Activated naive CD4-positive, alpha-beta T cell treated with anti-CD3 and anti-CD28 coated beads for 36 hours (primary cell): ENCODE measurements around the gene SLC27A4. TPM values are rescaled to one million over a fixed set of nuclear protein-coding genes. Genes with fewer than 3 reads are reported as not detected.

Source experiments
- CTCF ChIA-PET: fragments of 350-600 bp; sonication (Branson Sonifier 250); formaldehyde crosslinking; loops from one replicate; lab custom pipeline; 2021; ENCODE audit warnings: antibody characterized with exemption; lab: Charles Lee
- DNase-seq: peaks from one replicate; pipeline ENCODE4 v3.0.0-alpha.2; 2020
- H3K27ac Mint-ChIP-seq: one replicate; pipeline ENCODE4 v1.8.0; 2021; ENCODE audit warnings: mild to moderate bottlenecking, mixed read lengths
- H3K27me3 Mint-ChIP-seq: one replicate; pipeline ENCODE4 v1.8.0; 2021; ENCODE audit warnings: low read depth, mixed read lengths
- H3K36me3 Mint-ChIP-seq: one replicate; pipeline ENCODE4 v1.8.0; 2021; ENCODE audit warnings: low read depth, mixed read lengths
- H3K4me1 Mint-ChIP-seq: one replicate; pipeline ENCODE4 v1.8.0; 2021; ENCODE audit warnings: low read depth, mixed read lengths
- H3K4me3 Mint-ChIP-seq: one replicate; pipeline ENCODE4 v1.8.0; 2021; ENCODE audit warnings: mild to moderate bottlenecking, moderate library complexity, mixed read lengths
- H3K9me3 Mint-ChIP-seq: one replicate; pipeline ENCODE4 v1.8.0; 2021; ENCODE audit warnings: mixed read lengths
- intact Hi-C: fragments of 100-400 bp; cut with micrococcal nuclease; formaldehyde crosslinking; loops from one replicate; pipeline ENCODE4 v1.15.1; 2023
- total RNA-seq, 2 experiments: library from RNA; stranded (reverse); gene quantifications; one replicate each; pipeline ENCODE4 v1.2.3, GENCODE V29; 2021

Gene SLC27A4
- total RNA-seq, 2 experiments from 2014 or later = 5.7 to 6.8 TPM

- Mint-ChIP-seq H3K9me3 (no peaks in the 10 kb centered on the region), H3K4me3 (no peak overlapping the region), H3K4me1 (no peaks in the 10 kb centered on the region), H3K27ac (no peak overlapping the region), H3K27me3 (no peaks in the 10 kb centered on the region), H3K36me3 (peaks cover 13% of the 10 kb centered on the region)
- CTCF ChIA-PET = interaction anchor here (0.6 to 1.2 kb wide), 4 partner anchors 24 to 316 kb away, joined by 3 to 4 read pairs (median 4); no protein-coding TSS in a partner anchor
- DNase-seq = no peak
- intact Hi-C loops = no loop called here
These were observed 45.5 kb downstream of the SLC27A4 start for GRCh38 chr9:128385496-128386460.

DNA sequence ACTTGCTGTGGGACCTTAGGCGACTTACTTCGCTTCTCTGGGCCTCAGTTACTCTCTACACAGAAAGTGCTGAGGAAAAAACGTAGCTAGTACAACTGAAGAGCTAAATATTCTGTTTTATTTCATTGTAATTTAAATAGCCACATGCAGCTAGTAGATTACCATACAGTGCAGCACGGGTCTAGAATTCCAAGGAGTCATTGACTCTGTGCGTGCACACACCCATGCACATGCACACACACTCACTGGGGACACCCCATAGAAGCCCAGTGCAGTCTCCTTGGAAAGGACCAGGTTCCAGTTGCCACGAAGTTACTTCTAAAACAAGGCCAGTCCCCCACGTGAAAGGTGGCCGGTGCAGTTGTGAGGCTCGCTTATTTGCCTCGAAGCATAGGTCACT, 47.8 kb downstream of the SLC27A4 start:
- H3K27me3 Mint-ChIP-seq = no peaks in the 10 kb centered on the region
- no peaks in the 10 kb centered on the region for H3K4me1 Mint-ChIP-seq
- no peak overlapping the region for H3K27ac Mint-ChIP-seq
- no peak overlapping the region for H3K4me3 Mint-ChIP-seq
- CTCF ChIA-PET = no interaction called here
- DNase-seq = no peak
- no peaks in the 10 kb centered on the region for H3K9me3 Mint-ChIP-seq
- intact Hi-C loops = no loop called here
- H3K36me3 Mint-ChIP-seq = peaks cover 22% of the 10 kb centered on the region

- Mint-ChIP-seq H3K27me3 (no peaks in the 10 kb centered on the region), H3K4me3 (no peak overlapping the region), H3K9me3 (no peaks in the 10 kb centered on the region), H3K4me1 (no peaks in the 10 kb centered on the region), H3K27ac (no peak overlapping the region), H3K36me3 (peaks cover 20% of the 10 kb centered on the region)
- intact Hi-C loops = no loop called here
- CTCF ChIA-PET = no interaction called here
- no peak for DNase-seq
These were observed 49.2 kb downstream of the SLC27A4 start for GRCh38 chr9:128389395-128390149.

DNA sequence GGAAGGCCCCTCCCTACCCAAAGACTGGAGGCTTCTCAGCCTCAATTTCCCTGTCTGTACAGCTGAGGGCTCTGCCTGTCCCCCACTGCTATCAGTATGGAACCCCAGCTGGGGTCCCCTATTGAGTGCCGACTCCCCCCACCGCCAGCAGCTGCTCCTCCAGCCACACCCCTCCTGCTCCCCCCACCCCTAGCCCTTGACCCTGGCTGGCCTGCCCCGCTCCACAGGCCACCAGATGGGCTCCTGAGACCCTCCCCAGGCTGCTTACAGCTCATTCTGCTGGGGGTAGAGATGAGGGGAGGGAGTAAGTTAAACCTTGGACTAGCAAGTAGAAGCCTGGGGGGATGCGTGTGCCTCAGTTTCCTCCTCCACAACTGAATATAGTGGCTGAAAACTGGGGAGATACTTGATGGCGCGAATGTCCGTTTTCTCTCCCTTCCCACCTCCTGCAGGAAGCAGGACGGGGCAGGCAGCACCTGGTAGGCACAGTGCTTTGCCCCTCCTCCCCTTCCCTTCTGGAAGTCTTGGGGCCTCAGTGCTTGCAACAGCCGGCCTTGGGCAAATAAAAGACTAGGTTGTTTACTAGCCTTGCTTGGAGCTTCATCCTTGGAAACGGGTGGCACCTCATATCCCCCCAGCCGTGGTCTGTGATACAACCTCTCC, 50.0 kb downstream of the SLC27A4 start:
- no peak for DNase-seq
- CTCF ChIA-PET = no interaction called here
- Mint-ChIP-seq H3K4me3 (no peak overlapping the region), H3K27me3 (no peaks in the 10 kb centered on the region), H3K36me3 (peaks cover 20% of the 10 kb centered on the region), H3K9me3 (no peaks in the 10 kb centered on the region), H3K4me1 (no peaks in the 10 kb centered on the region), H3K27ac (no peak overlapping the region)
- intact Hi-C loops = no loop called here

- CTCF ChIA-PET = interaction anchor here (0.8 kb wide), 1 partner anchor 11 kb away, joined by 3 read pairs; no protein-coding TSS in a partner anchor
- intact Hi-C loops = no loop called here
These were observed 50.7 kb downstream of the SLC27A4 start for GRCh38 chr9:128390813-128391711.

DNA sequence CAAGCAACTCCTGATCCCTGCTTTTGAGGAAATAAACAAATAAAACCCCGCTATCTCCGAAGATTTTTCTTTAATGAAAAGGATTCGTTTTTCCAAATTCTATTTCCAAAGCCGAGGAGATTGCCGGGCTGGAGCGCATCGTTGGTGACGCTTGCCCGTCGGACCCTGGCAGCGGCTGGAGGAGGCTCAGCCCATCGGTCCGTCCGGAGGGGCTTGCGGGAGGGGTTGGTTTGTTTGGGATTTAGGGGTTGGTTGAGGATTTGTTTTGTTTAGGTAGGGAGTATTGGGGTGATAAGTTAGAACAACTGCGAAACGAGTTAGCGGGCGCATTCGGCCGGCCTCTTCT, 51.6 kb downstream of the SLC27A4 start:
- H3K27ac Mint-ChIP-seq = no peak overlapping the region

More at GRCh38 chr9:128390813-128391711, 50.7 kb downstream of the SLC27A4 start:
- Mint-ChIP-seq H3K4me1 (no peaks in the 10 kb centered on the region), H3K27ac (no peak overlapping the region), H3K27me3 (no peaks in the 10 kb centered on the region), H3K36me3 (peaks cover 18% of the 10 kb centered on the region), H3K4me3 (no peak overlapping the region), H3K9me3 (no peaks in the 10 kb centered on the region)
- DNase-seq = no peak

DNA sequence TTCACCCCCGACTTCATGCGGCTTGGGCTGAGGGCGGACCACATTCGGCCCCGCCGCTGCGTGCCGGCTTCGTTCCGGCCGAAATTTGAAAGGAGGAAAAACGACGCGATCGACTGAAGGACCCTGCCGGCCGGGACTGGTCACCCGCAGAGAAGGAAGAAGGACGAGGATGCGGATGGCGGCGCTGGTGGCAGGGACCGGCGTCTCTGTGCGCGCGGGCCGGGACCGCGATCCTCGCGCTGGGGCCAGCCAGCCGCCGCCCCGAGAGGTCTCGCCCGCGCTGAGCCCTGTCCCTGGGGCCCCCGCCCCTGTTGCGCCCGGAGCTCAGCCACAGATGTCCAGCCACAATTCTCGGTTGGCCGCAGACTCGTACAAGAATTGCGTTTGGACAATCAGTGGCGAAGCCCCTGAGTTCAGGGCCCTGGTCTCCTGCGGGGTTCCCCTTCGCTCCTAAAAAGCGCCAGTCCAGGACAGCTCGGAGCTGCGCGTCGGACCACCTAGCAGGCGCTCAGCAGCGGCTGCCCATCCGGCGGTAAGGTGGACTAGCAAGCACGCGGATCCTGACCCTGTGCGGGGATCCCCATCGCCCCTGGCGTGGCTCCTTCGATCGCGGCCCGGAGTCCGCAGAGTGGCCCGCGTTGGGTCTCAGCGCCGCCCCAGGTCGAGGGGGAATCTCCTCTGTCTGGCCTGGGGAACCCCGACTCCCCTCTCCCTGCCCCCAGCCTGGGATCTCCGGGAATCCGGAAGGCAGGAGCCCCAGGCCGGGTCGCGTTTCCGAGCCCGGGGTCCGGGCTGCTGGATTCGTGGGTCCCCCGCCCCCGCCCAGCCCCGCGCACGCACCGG, 52.2 kb downstream of the SLC27A4 start:
- no peaks in the 10 kb centered on the region for H3K4me1 Mint-ChIP-seq
- H3K27ac Mint-ChIP-seq = no peak overlapping the region
- peaks cover 16% of the 10 kb centered on the region for H3K36me3 Mint-ChIP-seq
- no peak for DNase-seq
- CTCF ChIA-PET = interaction anchor here (0.6 kb wide), 1 partner anchor 88 kb away, joined by 3 read pairs; no protein-coding TSS in a partner anchor
- intact Hi-C loops = no loop called here
- no peak overlapping the region for H3K4me3 Mint-ChIP-seq
- H3K27me3 Mint-ChIP-seq = peaks cover 8% of the 10 kb centered on the region
- no peaks in the 10 kb centered on the region for H3K9me3 Mint-ChIP-seq

More for the DNA sequence above, 51.6 kb downstream of the SLC27A4 start:
- peaks cover 17% of the 10 kb centered on the region for H3K36me3 Mint-ChIP-seq
- H3K27me3 Mint-ChIP-seq = peaks cover 2% of the 10 kb centered on the region
- CTCF ChIA-PET = interaction anchor here (0.8 kb wide), 1 partner anchor 10 kb away, joined by 3 read pairs; no protein-coding TSS in a partner anchor
- H3K4me1 Mint-ChIP-seq = no peaks in the 10 kb centered on the region
- DNase-seq = no peak
- no peaks in the 10 kb centered on the region for H3K9me3 Mint-ChIP-seq
- no peak overlapping the region for H3K4me3 Mint-ChIP-seq
- intact Hi-C loops = no loop called here

GRCh38 chr9:128393145-128393775, 52.9 kb downstream of the SLC27A4 start:
- H3K36me3 Mint-ChIP-seq = peaks cover 16% of the 10 kb centered on the region
- CTCF ChIA-PET = interaction anchor here (1.0 kb wide), 1 partner anchor 46 kb away, joined by 4 read pairs; no protein-coding TSS in a partner anchor
- H3K9me3 Mint-ChIP-seq = no peaks in the 10 kb centered on the region
- H3K27ac Mint-ChIP-seq = no peak overlapping the region
- H3K27me3 Mint-ChIP-seq = peaks cover 10% of the 10 kb centered on the region
- DNase-seq = no peak
- H3K4me3 Mint-ChIP-seq = no peak overlapping the region
- intact Hi-C loops = no loop called here
- no peaks in the 10 kb centered on the region for H3K4me1 Mint-ChIP-seq

GRCh38 chr9:128393970-128394369, 53.6 kb downstream of the SLC27A4 start:
- Mint-ChIP-seq H3K4me1 (no peaks in the 10 kb centered on the region), H3K36me3 (peaks cover 15% of the 10 kb centered on the region), H3K4me3 (no peak overlapping the region), H3K27me3 (peaks cover 10% of the 10 kb centered on the region), H3K27ac (no peak overlapping the region), H3K9me3 (no peaks in the 10 kb centered on the region)
- intact Hi-C loops = no loop called here
- CTCF ChIA-PET = interaction anchor here (1.0 kb wide), 1 partner anchor 45 kb away, joined by 4 read pairs; no protein-coding TSS in a partner anchor
- no peak for DNase-seq

DNA sequence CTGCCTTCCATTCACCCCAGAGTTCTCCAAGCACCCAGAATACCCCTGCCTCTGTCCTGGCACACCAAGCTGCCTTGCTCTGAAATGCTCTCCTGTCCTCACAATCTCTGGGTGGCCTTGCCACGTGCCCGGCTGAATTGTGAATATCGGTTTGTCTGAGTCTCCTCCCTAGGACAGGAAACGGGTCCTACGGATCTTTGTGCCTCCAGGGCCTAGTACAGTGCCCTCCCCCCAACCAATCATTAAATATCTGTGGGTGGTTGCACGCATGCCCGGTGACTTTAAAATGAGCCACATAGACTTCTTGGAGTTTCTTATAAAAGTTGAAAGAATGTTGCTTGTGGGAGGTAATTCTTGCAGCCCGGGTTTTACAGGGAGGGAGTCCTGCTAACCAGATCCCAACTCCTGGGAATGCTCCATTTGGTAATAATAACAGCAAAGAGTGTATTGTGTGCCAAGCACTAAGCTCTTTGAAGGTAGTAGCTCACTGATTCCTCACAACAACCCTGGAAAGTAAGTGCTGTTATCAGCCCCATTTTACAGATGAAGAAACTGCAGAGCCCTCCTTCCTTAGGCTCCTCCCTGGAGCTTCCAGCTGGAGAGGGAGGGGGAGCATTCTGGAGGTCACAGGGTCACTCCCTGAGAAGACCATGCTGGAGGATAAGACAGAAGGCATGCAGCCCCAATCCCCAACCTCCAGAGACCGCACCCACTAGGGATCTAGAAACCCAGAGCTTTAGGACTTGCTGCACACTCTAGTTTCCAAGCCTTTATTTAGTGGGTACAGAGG, 54.2 kb downstream of the SLC27A4 start:
- H3K4me3 Mint-ChIP-seq = no peak overlapping the region
- no peaks in the 10 kb centered on the region for H3K4me1 Mint-ChIP-seq
- peaks cover 10% of the 10 kb centered on the region for H3K27me3 Mint-ChIP-seq
- CTCF ChIA-PET = interaction anchor here (1.0 kb wide), 1 partner anchor 45 kb away, joined by 4 read pairs; no protein-coding TSS in a partner anchor
- no peak for DNase-seq
- intact Hi-C loops = no loop called here
- no peaks in the 10 kb centered on the region for H3K9me3 Mint-ChIP-seq
- H3K36me3 Mint-ChIP-seq = peaks cover 13% of the 10 kb centered on the region
- no peak overlapping the region for H3K27ac Mint-ChIP-seq
